Embryonic facial prominence (tissue), 1 donor: ENCODE measurements around the gene VWA5A.
A peak's percentile ranks its signal among the peaks of the same experiment; 100 is the strongest.

ENCODE experiments used
- DNase-seq: peaks from one replicate; pipeline ENCODE4 v3.0.0-alpha.2; 2016; ENCODE audit errors: extremely low spot score

VWA5A gene, protein sequence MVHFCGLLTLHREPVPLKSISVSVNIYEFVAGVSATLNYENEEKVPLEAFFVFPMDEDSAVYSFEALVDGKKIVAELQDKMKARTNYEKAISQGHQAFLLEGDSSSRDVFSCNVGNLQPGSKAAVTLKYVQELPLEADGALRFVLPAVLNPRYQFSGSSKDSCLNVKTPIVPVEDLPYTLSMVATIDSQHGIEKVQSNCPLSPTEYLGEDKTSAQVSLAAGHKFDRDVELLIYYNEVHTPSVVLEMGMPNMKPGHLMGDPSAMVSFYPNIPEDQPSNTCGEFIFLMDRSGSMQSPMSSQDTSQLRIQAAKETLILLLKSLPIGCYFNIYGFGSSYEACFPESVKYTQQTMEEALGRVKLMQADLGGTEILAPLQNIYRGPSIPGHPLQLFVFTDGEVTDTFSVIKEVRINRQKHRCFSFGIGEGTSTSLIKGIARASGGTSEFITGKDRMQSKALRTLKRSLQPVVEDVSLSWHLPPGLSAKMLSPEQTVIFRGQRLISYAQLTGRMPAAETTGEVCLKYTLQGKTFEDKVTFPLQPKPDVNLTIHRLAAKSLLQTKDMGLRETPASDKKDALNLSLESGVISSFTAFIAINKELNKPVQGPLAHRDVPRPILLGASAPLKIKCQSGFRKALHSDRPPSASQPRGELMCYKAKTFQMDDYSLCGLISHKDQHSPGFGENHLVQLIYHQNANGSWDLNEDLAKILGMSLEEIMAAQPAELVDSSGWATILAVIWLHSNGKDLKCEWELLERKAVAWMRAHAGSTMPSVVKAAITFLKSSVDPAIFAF

DNA sequence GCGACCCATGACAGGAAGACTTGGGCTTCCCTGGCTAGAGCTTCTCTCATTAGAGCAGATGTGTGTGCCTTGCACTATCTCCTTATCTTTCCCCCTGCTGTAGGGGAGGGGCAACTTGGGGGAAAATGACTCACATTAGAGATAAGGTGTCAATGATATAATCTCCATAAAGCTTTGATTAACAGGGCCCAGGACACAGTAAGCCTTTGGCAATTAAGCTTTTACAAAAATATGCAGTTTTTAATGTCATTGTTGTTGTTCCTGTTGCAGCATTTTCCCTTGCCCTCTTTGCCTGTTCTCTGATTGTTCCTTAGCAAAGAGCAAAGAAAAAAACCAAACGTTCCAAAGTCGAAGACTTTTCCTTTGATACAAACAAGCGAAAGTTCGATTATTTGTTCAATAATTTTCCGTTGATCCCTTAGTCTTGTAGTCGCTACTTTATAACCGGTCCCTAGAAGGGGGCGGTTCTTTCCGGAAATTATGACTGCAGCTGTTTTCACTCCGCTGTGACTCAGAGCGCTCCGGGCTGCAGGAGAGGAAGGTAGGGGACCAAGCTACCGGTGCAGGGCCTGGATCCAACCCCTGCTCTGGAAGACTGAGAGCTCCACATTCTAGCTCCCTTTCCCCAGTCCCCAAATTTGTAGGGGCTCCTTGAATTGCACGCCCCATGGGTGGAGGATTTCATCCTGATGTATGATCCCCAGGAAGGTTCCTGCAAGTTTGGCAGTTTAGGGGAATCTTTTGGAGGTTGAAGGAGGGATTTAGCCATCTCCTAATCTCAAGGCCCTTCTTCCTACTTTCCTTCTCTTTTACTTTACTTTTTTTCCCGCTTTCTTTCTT, at the start of gene VWA5A:
Gene VWA5A, plus strand, starts transcription at position 509 of the 840 bp plus-strand sequence. CDS start 2,062 bp downstream, outside the sequence.
- peak; percentile 87 for DNase-seq

DNA sequence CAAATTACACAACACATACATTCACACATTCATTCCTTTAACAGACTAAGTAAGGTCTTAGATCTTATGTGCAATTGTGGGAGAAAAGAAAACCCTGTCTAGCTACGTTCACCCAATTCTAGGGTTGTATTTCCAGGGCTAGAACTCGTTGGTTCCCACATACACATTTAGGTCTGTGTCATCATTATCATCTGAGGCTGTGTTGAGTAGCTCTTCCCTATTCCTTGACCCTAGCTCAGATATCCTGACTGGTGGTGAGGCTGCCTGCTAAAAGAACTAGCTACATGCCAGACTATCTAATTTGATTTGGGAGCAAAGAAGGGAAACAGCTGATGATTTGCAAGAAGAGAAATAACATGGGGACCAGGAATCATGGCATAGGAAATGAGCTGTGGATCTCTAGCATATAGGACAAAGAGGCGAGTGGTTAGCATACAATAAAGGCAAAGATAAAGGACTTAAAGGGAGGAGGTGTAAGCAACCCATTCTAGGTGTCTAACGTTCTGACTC, 46.6 kb upstream of the VWA5A start:
- no peak for DNase-seq

DNA sequence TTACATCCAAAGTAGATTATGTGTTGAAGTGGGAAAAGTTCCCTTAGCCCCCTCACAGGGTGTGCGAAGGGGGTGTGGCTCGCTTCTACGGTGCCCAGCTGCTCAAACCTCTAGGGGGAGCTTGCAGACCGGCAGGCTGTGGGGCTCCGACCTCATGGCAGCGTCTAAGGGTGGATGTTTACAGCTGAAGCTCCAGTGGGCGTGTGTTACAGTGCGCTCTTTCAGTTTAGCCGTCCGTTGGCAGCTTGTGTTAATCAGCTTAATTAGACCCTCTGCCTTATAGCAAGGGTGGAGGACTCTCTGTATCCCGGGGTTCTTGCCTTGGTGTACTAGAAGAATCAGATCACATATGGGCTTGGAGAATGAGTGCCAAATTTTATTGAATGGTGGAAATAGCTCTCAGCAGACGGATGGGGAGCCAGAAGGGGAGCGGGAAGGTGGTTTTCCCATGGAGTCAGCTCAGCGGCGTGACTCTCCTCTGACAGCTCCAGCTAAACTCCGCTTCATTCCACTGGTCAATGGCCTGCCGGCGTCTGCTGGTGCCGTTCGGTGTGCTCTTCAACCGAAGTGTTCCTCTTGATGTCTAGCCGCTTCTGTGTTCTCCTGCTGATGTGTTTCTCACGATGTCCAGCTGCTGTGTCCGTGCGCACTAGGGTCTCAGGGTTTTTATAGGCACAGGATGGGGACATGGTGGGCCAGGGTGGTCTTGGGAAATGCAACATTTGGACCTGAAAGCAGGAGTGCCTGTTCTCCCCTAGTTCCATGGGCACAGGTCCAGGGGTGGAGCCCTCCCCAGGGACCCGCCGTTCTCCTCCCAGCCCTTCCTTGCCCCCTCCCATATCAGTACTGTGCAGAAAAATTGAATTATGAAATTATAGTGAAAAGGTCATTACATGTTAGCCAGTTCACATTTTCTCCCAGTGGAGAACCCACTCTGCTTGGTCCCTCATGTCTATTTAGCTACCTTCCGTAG, 45.5 kb upstream of the VWA5A start:
- no peak for DNase-seq

DNA sequence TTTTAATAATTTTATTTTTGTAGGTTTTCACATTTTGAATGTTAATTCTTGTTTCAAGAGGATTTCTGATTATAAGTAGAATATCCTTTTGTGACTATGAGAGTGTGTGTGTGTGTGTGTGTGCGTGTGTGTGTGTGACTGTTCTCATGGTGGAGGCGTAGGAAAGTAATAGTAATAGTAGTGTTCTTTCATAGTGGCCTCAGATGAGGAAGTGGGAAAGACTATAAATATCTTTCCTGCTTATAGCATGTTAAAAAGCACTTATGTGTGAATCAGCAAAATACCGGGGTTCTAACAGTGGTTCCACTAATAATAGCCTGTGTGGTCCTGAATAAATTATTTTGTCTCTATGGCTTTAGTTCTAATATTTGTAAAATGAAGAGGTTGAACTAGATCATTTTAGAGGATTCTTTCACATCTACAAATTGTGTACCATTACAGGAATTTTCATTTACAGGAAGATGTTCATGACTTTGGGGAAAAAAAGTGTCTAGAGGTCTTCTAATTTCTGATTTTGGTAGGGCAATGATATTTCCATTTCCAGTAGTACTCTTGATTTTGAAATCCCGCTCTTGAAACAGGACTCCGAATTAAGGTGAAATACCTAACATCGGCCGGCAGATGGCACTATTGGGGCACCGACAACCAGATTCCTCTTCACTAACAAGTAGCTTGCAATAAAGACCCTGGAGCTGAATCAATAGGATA, 44.2 kb upstream of the VWA5A start:
- DNase-seq: peak; percentile 39

DNA sequence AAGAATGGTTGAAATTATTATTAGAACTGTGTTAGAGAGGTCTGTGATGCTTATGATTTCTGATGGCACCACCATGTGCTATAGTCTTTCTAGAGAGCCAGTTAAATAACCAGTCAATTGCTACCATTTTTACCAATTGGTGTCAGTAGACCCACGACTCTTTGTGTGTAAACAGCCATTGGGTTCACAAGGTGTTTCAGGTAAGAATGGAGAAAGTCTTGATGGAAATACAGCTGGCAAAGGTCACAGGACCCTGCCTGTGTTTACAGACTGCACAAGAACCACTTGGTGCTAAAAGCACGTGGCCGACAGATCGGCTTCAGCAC, 43.7 kb upstream of the VWA5A start:
- no peak for DNase-seq

DNA sequence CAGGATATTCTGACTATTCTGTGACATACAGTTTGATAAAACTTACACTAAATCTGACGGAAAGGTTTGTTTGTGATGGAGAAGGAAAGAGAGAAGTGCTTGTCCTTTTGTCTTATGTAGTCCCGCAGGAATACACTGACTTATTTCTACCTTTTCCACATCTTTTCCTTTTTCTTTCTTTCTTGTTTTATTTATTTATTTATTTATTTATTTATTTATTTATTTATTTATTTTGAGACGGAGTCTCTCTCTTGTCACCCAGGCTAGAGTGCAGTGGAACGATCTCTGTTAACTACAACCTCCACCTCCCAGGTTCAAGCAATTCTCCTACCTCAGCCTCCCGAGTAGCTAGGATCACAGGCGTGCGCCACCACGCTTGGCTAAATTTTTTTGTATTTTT, 43.1 kb upstream of the VWA5A start:
- no peak for DNase-seq

DNA sequence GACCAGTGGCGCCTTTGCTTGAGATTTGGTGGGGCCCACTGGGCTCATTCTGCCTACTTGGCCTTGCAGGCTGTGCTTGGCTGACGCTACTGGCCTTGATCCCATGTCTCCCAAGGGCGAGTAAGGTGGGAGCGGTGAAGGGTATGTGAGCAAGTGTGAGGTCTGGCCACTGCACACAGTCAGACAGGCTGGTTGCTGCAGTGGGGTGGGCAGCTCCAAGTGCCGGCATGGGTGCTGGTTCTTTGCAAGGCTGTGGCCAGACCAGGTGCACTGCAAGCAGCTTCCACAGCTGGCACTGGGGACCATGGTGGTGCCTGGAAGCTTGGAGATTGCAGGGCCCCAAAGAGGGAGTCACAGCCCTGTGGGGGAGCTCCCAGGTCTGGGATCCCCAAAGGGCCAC, 40.7 kb upstream of the VWA5A start:
- no peak for DNase-seq

DNA sequence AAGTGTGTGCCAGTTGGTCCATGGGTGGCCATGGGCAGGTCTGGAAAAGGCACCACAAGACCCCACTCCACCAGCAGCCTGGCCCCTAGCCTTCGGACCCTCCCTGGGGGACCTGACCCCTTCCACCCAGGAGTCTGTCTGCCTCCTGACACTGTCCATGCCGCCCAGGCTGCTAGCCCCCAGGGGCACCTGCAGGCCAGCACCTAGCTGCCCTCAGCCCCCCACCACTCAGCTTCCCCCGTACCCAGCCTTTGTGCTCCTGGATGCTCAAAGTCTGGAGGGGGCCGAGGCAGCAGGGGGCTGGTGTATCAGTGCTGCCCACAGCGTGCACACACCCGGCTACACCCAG, 39.8 kb upstream of the VWA5A start:
- no peak for DNase-seq

DNA sequence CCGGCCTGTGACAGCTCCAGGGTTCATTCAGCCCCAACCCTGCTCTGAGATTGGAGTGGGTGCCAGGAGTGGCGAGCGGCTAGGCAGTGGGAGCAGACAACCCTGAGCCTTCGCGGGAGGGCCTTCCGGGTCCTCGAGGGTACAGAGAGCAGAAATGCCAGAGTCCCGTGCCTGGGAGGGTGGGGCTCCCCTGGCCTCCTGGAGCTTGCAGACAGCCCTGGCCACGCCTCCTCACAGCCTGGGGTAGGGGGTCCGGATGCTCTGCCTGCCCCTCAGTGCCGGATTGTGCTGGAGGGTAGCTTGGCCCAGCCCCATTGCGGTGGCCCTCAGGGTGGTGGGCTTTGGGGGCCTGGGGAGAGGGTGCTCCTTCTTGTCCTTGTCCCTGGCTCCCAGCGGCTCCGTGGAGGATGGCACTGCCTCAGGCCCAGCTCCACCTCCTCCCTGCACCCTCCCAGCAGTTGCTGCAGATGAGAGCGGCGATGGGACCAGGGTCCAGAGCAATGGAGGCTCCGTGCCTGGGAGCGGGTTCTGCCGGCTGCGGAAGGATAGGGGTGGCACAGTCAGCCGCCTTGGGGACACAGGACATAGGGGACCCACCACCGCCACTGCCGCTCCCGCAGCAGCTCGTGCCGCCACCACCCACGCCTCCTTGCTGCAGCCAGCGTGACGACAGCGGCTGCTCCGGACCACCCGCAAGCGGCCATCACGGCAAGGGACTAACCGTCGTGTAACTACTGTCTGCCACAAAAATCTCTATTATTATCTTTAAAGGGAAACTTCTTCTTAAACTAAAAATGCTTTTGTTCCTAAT, 39.2 kb upstream of the VWA5A start:
- no peak for DNase-seq

DNA sequence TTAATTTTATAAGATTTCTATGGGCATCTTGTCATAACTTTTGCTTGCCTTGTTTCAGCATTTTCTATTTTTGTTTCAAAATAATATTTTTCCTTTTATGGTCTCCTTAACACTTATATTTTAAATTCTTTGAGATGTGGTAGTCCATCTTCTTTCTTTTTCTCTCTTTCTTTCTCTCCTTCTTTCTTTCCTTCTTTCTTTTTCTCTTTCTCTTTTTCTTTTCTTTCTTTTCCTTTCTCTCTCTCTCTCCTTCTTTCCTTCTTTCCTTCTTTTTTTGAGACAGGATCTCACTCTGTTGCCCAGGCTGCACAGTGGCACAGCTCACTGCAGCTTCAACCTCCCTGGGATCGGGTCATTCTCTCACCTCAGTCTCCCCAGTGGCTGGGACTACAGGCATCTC, 38.0 kb upstream of the VWA5A start:
- no peak for DNase-seq

DNA sequence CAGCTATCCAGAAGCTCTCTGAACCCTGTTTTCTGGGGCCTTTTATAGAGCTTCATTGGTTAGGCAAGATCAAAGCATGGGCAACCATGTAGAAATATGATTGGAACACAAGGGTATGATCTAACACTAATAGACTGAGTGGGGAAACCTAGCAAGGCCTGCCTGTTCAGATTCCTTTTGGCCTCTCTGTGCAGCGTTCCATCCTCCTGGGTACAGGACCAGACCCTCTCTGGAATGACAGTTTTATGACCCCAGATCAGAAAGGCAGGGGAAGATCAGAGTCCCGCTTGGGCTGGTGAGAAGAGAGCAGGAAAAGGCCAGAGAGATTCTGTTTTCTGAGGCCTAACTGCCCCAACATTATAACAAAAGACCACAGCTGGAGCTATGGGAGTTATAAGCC, 36.7 kb upstream of the VWA5A start:
- no peak for DNase-seq

DNA sequence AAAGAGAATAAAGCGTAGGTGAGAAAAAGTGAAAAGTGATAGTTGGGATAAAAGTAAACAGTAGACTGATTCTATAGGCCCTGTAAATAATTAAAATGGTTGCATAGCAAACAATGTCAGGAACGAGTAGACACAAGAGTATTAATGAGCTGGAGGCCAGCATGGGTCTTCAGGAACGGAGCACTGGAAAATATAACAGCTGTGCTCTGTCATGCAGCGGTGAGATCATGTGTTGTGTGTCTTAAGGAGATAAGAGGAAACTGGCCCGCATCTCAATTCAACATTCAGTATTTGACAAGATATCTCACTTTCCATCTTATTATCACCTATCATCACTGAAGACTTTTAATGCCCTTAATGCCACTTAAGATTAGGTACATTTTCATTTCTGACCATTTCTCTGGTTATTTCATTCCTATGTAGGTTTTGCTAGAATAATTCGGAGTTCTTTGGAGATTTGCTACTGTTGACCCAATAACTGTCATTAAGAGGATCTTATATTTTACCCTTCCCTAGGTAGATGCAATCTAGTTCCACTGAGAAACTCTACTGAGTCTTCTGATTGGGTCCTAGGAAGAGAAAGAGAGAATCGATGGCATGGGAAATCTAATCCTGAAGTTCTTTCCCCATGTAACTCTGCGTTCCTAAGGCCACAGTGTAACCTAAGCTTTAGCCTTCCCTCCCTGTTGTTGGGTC, 35.5 kb upstream of the VWA5A start:
- DNase-seq: no peak

DNA sequence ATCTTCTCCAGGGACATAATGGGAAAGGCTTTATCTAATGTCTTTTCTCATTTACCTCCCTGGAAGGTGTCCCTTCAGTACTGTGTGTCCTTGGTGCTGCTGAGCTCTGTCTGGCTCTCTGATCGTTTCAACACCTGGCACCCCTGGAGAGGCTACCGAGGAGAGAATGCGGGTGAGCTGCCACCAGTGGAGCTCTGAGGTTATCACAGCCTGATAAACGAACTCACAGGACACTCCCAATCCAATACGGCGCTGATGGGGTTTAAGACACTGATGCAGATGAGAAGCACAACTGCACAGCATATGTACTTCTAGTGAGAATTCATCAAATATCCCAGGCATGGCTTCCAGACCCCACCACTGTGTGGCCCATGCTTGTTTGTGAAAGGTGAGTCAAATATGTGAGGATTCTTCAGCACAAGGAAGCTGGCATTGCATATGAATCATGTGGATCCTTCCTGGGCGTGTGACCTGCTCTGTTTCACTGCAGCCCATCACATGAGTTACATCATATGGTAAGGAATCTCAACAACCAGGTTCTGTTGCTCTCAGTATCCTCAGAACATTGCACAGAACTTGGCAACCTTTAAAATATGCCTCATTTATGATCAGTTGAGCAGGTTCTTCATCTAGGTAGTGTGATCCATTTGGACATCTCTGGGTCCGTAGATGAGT, 34.8 kb upstream of the VWA5A start:
- no peak for DNase-seq

DNA sequence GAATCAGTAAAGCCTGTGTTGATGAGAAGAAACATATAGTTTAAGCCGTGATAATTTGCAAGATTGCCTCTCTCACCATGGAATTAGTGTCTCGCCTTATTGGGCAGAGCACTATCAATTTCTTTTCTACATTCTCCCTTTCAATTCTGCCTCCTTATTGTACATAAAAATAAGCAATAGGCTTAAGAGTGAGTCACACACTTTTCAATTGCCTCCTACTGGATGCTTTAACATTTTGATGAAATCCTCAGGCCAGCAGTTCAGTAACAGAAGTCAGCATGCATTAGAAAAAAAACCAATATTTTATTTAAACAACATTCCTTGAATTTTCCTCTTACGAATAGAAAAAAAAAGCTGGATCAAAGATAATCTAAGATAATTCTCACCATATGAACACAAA, 33.8 kb upstream of the VWA5A start:
- no peak for DNase-seq

DNA sequence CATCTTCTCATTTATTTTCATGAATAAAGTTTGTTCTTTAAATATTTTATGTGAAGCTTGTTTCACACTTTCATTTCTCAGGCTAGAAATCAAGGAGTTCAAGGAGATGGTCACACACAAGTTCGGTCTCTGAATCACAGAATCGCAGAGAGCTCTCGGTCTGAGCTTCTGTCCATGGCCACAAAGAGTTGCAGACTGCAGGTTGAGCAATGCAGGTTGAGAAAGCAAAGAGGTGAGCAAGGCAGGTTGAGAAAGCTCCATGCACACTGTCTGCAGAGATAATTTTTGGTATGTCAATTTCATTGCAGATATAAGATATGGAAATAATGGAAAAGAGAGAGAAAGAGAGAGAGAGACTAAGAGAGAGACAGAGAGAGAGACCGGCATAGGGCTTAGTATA, 32.9 kb upstream of the VWA5A start:
- no peak for DNase-seq

DNA sequence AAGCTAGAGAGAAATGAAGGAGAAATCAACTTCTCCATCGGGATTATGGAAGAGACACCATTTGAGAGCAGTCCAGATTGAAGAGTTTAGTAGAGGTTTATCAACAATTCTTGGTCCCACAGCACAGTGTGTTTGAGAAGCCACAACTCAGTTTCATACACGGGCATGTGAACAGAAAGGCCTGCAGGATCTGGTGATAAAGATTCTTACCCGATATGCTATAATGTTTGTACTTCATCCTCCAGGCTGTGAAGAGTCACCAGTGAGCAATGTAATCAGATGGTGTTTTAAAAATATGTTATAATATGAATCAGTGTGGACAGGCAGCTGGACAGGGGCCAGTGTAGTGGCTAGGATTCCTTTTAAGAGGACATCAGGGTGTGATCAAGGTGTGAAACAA, 29.7 kb upstream of the VWA5A start:
- no peak for DNase-seq

DNA sequence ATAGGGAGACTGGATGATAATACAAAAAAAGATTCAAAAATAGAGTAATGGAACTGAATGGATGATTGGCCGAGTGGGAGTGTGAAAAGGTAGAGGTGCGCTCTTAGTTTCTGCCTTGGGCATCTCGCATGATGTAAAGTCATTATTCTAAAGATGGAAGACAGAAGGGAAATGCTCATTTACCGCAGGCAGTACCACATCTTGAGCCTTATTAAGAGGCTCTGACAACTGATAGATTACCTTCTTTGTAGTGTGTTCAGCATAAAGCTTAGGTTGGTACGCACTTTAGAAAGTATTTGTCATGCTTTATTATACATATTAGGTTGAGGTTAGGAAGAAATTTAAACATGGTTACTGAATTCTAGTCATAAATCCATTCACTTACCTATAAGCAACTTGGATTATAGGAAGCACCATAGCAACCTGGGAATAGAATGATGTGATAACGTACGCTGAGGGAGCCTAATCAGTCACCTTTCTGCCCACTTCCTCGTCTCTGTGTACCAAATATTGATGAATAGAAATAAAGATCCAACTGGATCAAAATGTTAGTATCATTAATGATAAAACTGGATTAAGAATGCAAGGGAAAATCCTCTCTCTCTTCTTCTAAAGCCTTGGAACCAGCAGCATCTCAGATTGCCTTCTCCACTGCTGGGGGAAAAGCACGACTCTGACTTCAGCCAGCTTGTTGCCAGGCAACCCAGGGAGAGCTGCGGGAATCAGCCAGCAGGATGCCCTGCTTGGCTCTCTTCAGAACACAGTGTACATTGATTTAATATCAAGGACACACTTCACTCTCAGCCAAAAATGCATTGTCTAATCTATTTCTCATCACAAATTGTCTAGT, 29.0 kb upstream of the VWA5A start:
- no peak for DNase-seq
